AG10803 (cell line): ENCODE data around the gene ZNF738.
"Not testable (repeated sequence)": the region's sequence is repeated elsewhere in the genome, so short reads cannot be mapped to it uniquely, and the experiment has no call there.

Source experiments
- DNase-seq: peaks from one replicate; pipeline ENCODE4 v3.0.0; 2010; ENCODE audit warnings: low read depth
- H3K4me3 ChIP-seq: 2 replicates; pipeline ENCODE4 v1.5.1; 2011; ENCODE audit warnings: mild to moderate bottlenecking, low read length, control low read depth
- TF ChIP-seq, protein P1 (sequence below): conservative IDR thresholded peaks from 2 replicates; pipeline ENCODE4 v1.5.1; 2011; ENCODE audit warnings: mild to moderate bottlenecking, low read length, control low read depth, inconsistent platforms

Gene ZNF738

DNA sequence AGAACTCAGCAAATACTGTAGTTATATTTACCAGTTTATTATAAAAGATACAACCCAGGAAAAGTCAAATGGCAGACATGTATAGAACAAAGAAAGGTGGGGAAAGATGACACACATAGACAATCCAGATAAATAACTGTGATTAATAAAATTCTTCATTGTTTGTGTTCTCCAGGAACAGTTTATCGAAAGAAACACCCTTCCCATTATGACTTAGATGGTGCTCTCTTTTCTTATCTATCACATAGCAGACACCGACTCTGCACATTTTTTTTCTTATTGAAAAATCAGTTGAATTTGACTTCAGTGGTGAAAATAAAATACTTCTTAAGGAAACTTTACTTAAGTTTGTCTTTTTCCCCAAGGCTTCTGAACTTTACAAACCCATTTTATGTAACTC, 35.8 kb upstream of the ZNF738 start:
- TF ChIP-seq, protein P1, sequence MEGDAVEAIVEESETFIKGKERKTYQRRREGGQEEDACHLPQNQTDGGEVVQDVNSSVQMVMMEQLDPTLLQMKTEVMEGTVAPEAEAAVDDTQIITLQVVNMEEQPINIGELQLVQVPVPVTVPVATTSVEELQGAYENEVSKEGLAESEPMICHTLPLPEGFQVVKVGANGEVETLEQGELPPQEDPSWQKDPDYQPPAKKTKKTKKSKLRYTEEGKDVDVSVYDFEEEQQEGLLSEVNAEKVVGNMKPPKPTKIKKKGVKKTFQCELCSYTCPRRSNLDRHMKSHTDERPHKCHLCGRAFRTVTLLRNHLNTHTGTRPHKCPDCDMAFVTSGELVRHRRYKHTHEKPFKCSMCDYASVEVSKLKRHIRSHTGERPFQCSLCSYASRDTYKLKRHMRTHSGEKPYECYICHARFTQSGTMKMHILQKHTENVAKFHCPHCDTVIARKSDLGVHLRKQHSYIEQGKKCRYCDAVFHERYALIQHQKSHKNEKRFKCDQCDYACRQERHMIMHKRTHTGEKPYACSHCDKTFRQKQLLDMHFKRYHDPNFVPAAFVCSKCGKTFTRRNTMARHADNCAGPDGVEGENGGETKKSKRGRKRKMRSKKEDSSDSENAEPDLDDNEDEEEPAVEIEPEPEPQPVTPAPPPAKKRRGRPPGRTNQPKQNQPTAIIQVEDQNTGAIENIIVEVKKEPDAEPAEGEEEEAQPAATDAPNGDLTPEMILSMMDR = no peak
- DNase-seq = no peak
- no peak overlapping the region for H3K4me3 ChIP-seq

DNA sequence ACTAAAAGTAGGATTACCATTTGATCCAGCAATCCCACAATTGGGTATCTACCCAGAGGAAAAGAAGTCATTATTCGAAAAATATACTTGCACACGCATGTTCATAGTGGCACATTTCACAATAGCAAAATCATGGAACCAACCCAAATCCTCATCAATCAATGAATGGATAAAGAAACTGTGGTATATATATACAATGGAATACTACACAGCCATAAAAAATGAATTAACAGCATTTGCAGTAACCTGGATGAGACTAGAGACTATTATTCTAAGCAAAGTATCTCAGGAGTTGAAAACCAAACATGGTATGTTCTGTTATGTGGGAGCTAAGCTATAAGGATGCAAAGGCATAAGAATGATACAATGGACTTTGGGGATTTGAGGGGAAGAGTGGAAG, 32.6 kb upstream of the ZNF738 start:
- no peak for DNase-seq
- TF ChIP-seq, protein P1 = no peak
- no peak overlapping the region for H3K4me3 ChIP-seq

DNA sequence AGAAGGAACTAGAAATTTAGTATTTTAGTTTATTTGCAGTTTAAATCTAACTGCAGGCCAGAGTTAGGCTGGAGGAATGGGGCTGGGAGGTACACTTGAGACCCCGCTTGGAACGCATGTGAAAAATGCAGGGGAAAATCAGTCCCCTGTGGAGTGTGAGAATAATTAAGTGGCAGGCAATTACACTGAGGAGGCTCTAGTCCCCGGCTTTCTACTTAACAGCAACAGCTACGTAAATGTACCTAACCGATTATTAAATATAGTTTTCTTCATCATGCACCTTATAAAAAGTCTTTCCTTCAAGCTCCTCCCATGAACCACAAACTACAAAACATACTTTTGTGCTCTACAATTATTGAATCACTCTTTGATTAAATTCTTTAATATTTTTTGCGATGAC, 30.4 kb upstream of the ZNF738 start:
- TF ChIP-seq, protein P1 = no peak
- H3K4me3 ChIP-seq = peak overlapping the region; percentile 97
- DNase-seq = no peak

DNA sequence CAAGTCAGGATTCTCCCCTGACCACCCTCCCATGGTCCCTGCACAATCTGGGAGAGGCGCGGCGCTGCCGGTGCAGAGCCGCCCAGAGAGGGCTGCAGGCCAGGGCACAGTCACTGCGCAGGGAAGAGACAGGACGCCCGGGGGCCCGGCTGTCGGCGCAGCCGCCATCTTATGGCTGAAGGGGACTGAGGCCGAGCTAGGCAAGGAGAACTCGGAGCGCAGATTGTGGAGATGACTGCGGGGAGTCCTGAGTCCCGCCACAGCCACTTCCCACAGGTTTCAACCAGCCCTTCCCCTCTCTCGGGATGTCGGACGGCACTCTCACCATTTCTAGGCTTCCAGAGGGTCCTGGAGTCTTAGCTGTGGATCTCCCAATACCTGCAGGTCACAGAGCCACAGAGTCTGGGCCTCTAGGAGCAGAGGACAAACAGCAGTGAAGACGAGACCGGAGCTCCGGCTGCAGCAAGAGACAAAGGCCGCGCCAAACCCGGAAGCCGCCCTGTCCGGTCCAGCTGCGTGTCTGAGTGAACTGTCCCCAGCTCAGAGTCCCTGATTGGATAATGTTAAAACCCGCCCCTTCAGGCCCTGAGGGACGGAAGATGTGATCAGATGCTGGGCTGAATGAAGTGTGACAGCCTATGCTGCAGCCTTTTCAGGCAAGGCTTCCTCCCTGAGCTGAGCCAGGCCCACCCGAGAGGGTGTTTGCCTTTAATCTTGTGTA, 29.8 kb upstream of the ZNF738 start, which contains the start of gene ZNF708:
TSS of gene ZNF708 (minus strand) at position 526 of the 721 bp plus-strand sequence. CDS start at position 328, 198 bp downstream.
- peak; percentile 90 for DNase-seq
- TF ChIP-seq, protein P1 = no peak; the same call in 1 of the 2 replicates
- peak within 1 kb of the TSS; percentile 97 for H3K4me3 ChIP-seq

DNA sequence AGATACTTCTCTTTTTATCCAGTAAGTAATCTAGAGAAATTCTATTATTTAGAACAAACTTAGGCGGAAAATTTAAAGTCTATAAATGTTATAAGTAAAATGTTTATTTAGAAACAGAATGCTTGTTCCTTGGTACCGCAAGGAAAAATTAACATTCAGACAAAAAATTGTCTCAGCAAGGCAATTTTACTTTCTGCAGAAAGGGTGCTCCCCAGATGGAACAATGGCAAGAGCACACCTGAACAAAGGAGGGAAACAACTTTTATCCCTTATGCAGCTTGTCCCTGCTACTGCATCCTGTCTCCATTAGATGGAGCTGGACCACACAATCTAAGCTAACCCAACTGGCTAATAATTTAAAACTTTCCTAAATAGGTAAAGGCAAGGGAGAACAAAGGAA, 23.1 kb upstream of the ZNF738 start:
- no peak overlapping the region for H3K4me3 ChIP-seq
- no peak for DNase-seq
- TF ChIP-seq, protein P1 = no peak

DNA sequence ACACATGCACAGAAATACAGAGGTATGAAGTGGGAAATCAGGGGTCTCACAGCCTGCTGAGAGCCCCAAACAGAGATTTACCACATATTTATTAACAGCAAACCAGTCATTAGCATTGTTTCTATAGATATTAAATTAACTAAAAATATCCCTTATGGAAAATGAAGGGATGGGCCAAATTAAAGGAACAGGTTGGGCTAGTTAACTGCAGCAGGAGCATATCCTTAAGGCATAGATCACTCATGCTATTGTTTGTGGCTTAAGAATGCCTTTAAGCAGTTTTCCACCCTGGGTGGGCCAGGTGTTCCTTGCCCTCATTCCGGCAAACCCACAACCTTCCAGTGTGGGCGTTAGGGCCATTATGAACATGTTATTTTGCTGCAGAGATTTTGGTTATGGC, 14.0 kb upstream of the ZNF738 start:
- not testable (repeated sequence) for H3K4me3 ChIP-seq, DNase-seq

DNA sequence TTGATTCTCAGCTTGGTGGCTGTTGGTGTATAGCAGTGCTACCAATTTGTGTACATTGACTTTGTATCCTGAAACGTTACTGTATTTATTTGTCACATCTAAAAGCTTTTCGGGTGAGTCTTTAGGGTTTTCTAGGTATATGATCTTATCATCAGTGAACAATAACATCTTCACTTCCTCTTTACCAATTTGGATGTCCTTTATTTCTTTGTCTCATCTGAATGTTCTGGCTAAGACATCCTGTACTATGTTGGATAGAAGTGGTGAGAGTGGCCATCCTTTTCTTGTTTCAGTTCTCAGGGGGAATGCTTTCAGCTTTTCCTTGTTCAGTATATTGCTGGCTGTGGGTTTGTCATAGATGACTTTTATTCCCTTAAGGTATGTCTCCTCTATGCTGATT, 6.0 kb upstream of the ZNF738 start:
- no peak for DNase-seq
- TF ChIP-seq, protein P1 = no peak
- H3K4me3 ChIP-seq = no peak overlapping the region
